Panc1 (cell line): ENCODE data around the gene SEC23A.

Experiments used
- POLR2AphosphoS5 ChIP-seq: IDR thresholded peaks from 2 replicates; pipeline ENCODE4 v1.6.1; 2012; ENCODE audit warnings: mild to moderate bottlenecking, low read depth, low read length, moderate library complexity
- REST ChIP-seq, 2 experiments: IDR thresholded peaks; 2 replicates each; pipeline ENCODE4 v1.6.1; 2011 to 2012; ENCODE audit warnings: low read depth in 2 of 2, control low read depth in 1 of 2, low read length in 1 of 2, mild to moderate bottlenecking in 1 of 2, moderate library complexity in 1 of 2; ENCODE audit not compliant: insufficient read depth in 1 of 2
- TCF7L2 ChIP-seq: IDR thresholded peaks from 2 replicates; pipeline ENCODE4 v1.6.1; 2011; ENCODE audit warnings: mild to moderate bottlenecking, low read depth, low read length, inconsistent platforms
- TF ChIP-seq, protein P1 (sequence below): fragments of 450-650 bp; IDR thresholded peaks from 2 replicates; pipeline ENCODE4 v1.5.1; 2017; ENCODE audit warnings: mild to moderate bottlenecking

- TF ChIP-seq, protein P1, sequence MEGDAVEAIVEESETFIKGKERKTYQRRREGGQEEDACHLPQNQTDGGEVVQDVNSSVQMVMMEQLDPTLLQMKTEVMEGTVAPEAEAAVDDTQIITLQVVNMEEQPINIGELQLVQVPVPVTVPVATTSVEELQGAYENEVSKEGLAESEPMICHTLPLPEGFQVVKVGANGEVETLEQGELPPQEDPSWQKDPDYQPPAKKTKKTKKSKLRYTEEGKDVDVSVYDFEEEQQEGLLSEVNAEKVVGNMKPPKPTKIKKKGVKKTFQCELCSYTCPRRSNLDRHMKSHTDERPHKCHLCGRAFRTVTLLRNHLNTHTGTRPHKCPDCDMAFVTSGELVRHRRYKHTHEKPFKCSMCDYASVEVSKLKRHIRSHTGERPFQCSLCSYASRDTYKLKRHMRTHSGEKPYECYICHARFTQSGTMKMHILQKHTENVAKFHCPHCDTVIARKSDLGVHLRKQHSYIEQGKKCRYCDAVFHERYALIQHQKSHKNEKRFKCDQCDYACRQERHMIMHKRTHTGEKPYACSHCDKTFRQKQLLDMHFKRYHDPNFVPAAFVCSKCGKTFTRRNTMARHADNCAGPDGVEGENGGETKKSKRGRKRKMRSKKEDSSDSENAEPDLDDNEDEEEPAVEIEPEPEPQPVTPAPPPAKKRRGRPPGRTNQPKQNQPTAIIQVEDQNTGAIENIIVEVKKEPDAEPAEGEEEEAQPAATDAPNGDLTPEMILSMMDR: no peak
- TF ChIP-seq POLR2AphosphoS5 (peak; percentile 82), REST (IDR thresholded peaks at IDR 0.05; ENCODE audit: insufficient read depth in 1 of 2, low read depth in 2 of 2, low read length in 1 of 2) (no peak), TCF7L2 (no peak; the same call in 1 of the 2 replicates)
Measured at GRCh38 chr14:39114073-39114838, 11.2 kb upstream of the SEC23A start, which contains the start of gene GEMIN2.
